H1 (cell line): Measurements from ENCODE around the gene CATSPERD. TPM values are rescaled to one million over a fixed set of nuclear protein-coding genes. Genes with fewer than 3 reads are reported as not detected.

Source experiments
- CTCF ChIA-PET: fragments of 300-600 bp; sonication (Branson Sonifier 250); formaldehyde crosslinking; loops from one replicate; lab custom pipeline; 2021; ENCODE audit not compliant: partially characterized antibody; lab: Charles Lee
- POLR2A ChIA-PET: fragments of 300-600 bp; sonication (Branson Sonifier 250); formaldehyde crosslinking; loops from one replicate; lab custom pipeline; 2021; ENCODE audit warnings: inconsistent platforms; ENCODE audit not compliant: partially characterized antibody; lab: Charles Lee
- DNase-seq, 2 experiments: peaks; one replicate each; pipeline versions ENCODE4 v3.0.0 to v3.0.0-alpha.2; 2010 to 2022; ENCODE audit warnings: low spot score in 2 of 2, low read depth in 1 of 2, mixed read lengths in 1 of 2
- FAIRE-seq: peaks from 2 replicates; lab custom pipeline; 2011; peaks lifted over from hg19 to GRCh38; lab: Jason Lieb, UNC
- H2AFZ ChIP-seq: 2 replicates; pipeline ENCODE4 v1.8.1; 2012; ENCODE audit warnings: low read length, inconsistent platforms
- H2AK5ac ChIP-seq: 2 replicates; pipeline ENCODE4 v1.6.1; 2013; ENCODE audit warnings: low read depth, low read length
- H2BK120ac ChIP-seq: replicated peaks from 2 replicates; pipeline ENCODE3; 2013; ENCODE audit warnings: low read depth, low read length, inconsistent platforms
- H2BK12ac ChIP-seq: 2 replicates; pipeline ENCODE4 v1.6.1; 2013; ENCODE audit warnings: low read depth, low read length
- H2BK15ac ChIP-seq: 2 replicates; pipeline ENCODE4 v1.6.1; 2013; ENCODE audit warnings: low read length
- H2BK20ac ChIP-seq: 2 replicates; pipeline ENCODE4 v1.6.1; 2013; ENCODE audit warnings: low read length
- H2BK5ac ChIP-seq: 2 replicates; pipeline ENCODE4 v1.6.1; 2013; ENCODE audit warnings: low read depth, low read length
- H3K14ac ChIP-seq: 2 replicates; pipeline ENCODE4 v1.6.1; 2013; ENCODE audit warnings: inconsistent platforms; ENCODE audit not compliant: insufficient read length
- H3K18ac ChIP-seq: 2 replicates; pipeline ENCODE4 v1.6.1; 2013; ENCODE audit warnings: low read length; ENCODE audit errors: extremely low read depth
- H3K23ac ChIP-seq: 2 replicates; pipeline ENCODE4 v1.6.1; 2013; ENCODE audit warnings: inconsistent platforms; ENCODE audit not compliant: insufficient read length
- H3K23me2 ChIP-seq: 2 replicates; pipeline ENCODE4 v1.6.1; 2013; ENCODE audit warnings: low read depth, low read length
- H3K27ac ChIP-seq: 2 replicates; pipeline ENCODE4 v1.6.1; 2011; ENCODE audit warnings: low read depth, low read length, inconsistent platforms
- H3K27me3 ChIP-seq, 4 experiments: replicated peaks in 1 of 4; 1 replicate in 1 of 4; 2 replicates in 3 of 4; pipeline versions ENCODE4 v1.6.1 to v1.8.1; 2011 to 2013; ENCODE audit warnings: low read length in 3 of 4, mild to moderate bottlenecking in 3 of 4, inconsistent platforms in 2 of 4, mixed read lengths in 2 of 4, moderate library complexity in 1 of 4; ENCODE audit not compliant: control insufficient read depth in 3 of 4, insufficient read depth in 3 of 4; ENCODE audit errors: extremely low read depth in 1 of 4
- H3K36me3 ChIP-seq, 4 experiments: 2 replicates each; pipeline versions ENCODE4 v1.6.1 to v1.8.1; 2011 to 2013; ENCODE audit warnings: mild to moderate bottlenecking in 4 of 4, low read length in 3 of 4, moderate library complexity in 2 of 4, control low read depth in 1 of 4, inconsistent platforms in 1 of 4; ENCODE audit not compliant: insufficient read depth in 4 of 4, control insufficient read depth in 2 of 4
- H3K4ac ChIP-seq: replicated peaks from 2 replicates; pipeline ENCODE3; 2013; ENCODE audit warnings: low read length, low read depth, mixed read lengths, inconsistent platforms; ENCODE audit not compliant: insufficient read length
- H3K4me1 ChIP-seq, 4 experiments: replicated peaks in 1 of 4; 1 replicate in 1 of 4; 2 replicates in 3 of 4; pipeline versions ENCODE4 v1.6.1 to v1.8.1; 2011 to 2013; ENCODE audit warnings: low read length in 3 of 4, inconsistent platforms in 2 of 4, mixed read lengths in 1 of 4; ENCODE audit not compliant: insufficient read depth in 4 of 4, control insufficient read depth in 3 of 4
- H3K4me2 ChIP-seq, 2 experiments: 2 replicates each; pipeline versions ENCODE4 v1.6.1 to v1.8.1; 2011 to 2013; ENCODE audit warnings: low read depth in 2 of 2, low read length in 2 of 2, control low read depth in 1 of 2, inconsistent platforms in 1 of 2, mild to moderate bottlenecking in 1 of 2; ENCODE audit not compliant: insufficient read depth in 1 of 2
- H3K4me3 ChIP-seq, 4 experiments: fragments of 200-600, 300-600 bp in 1 of 4; sonication (generic), shearing (Covaris generic), sonication (Bioruptor Twin) in 1 of 4; 2 replicates each; pipeline versions ENCODE4 v1.5.1 to v1.8.1; 2011 to 2016; ENCODE audit warnings: low read length in 4 of 4, low read depth in 3 of 4, control low read depth in 2 of 4, inconsistent platforms in 2 of 4, mild to moderate bottlenecking in 2 of 4, mixed read lengths in 1 of 4, moderate library complexity in 1 of 4; ENCODE audit not compliant: insufficient read depth in 2 of 4; ENCODE audit errors: extremely low read depth in 1 of 4
- H3K56ac ChIP-seq: replicated peaks from 2 replicates; pipeline ENCODE3; 2013; ENCODE audit warnings: low read depth, mild to moderate bottlenecking, mixed read lengths, low read length, inconsistent platforms; ENCODE audit not compliant: insufficient read length
- H3K79me1 ChIP-seq: 2 replicates; pipeline ENCODE4 v1.6.1; 2013; ENCODE audit warnings: low read depth, low read length, control low read depth
- H3K79me2 ChIP-seq, 2 experiments: 2 replicates each; pipeline versions ENCODE4 v1.6.1 to v1.8.1; 2012 to 2013; ENCODE audit warnings: low read length in 2 of 2, mild to moderate bottlenecking in 2 of 2, inconsistent platforms in 1 of 2; ENCODE audit not compliant: insufficient read depth in 2 of 2, control insufficient read depth in 1 of 2
- H3K9ac ChIP-seq, 4 experiments: replicated peaks in 1 of 4; 1 replicate in 1 of 4; 2 replicates in 3 of 4; pipeline versions ENCODE4 v1.6.1 to v1.8.1; 2011 to 2013; ENCODE audit warnings: low read depth in 3 of 4, low read length in 3 of 4, control low read depth in 2 of 4, mild to moderate bottlenecking in 2 of 4, moderate library complexity in 2 of 4, inconsistent platforms in 1 of 4; ENCODE audit errors: extremely low read depth in 1 of 4
- H3K9me3 ChIP-seq, 2 experiments: 2 replicates each; pipeline versions ENCODE4 v1.6.1 to v1.8.1; 2012 to 2013; ENCODE audit warnings: mild to moderate bottlenecking in 2 of 2, moderate library complexity in 2 of 2, control low read depth in 1 of 2, inconsistent platforms in 1 of 2, low read depth in 1 of 2, low read length in 1 of 2, mixed read lengths in 1 of 2; ENCODE audit not compliant: insufficient read depth in 2 of 2
- H4K20me1 ChIP-seq, 2 experiments: replicated peaks in 1 of 2; 2 replicates each; pipeline versions ENCODE3 to v1.8.1; 2011 to 2013; ENCODE audit warnings: inconsistent platforms in 2 of 2, low read length in 2 of 2, mild to moderate bottlenecking in 1 of 2; ENCODE audit not compliant: insufficient read depth in 2 of 2, control insufficient read depth in 1 of 2
- H4K5ac ChIP-seq: 2 replicates; pipeline ENCODE4 v1.6.1; 2013; ENCODE audit warnings: low read length, low read depth, mixed read lengths, inconsistent platforms; ENCODE audit not compliant: insufficient read length
- H4K8ac ChIP-seq: 2 replicates; pipeline ENCODE4 v1.8.0; 2013; ENCODE audit warnings: mild to moderate bottlenecking, moderate library complexity, low read length, inconsistent platforms; ENCODE audit not compliant: insufficient read depth; ENCODE audit errors: extremely low read depth
- H4K91ac ChIP-seq: replicated peaks from 2 replicates; pipeline ENCODE3; 2013; ENCODE audit warnings: low read length, mixed read lengths, inconsistent platforms; ENCODE audit not compliant: insufficient read length
- BRCA1 ChIP-seq: IDR thresholded peaks from 2 replicates; pipeline ENCODE4 v1.6.1; 2012; ENCODE audit warnings: low read depth, low read length, improper control_type of control experiment
- CBX5 ChIP-seq: fragments of 300-800, 300-1000 bp; sonication (generic); IDR thresholded peaks from 2 replicates; pipeline ENCODE4 v1.7.1; 2016; ENCODE audit warnings: antibody characterized with exemption, low read length, low read depth
- CHD1 ChIP-seq: IDR thresholded peaks from 2 replicates; pipeline ENCODE4 v1.6.1; 2012; ENCODE audit warnings: low read depth, low read length, improper control_type of control experiment
- CTBP2 ChIP-seq: IDR thresholded peaks from 2 replicates; pipeline ENCODE4 v1.7.0; 2011; ENCODE audit warnings: borderline replicate concordance, mild to moderate bottlenecking, moderate library complexity, mixed read lengths, low read length; ENCODE audit not compliant: insufficient read depth, insufficient read length
- FOSL1 ChIP-seq: IDR thresholded peaks from 2 replicates; pipeline ENCODE4 v1.6.1; 2011; ENCODE audit warnings: mild to moderate bottlenecking, low read depth, low read length, moderate library complexity; ENCODE audit not compliant: insufficient read depth
- JUND ChIP-seq: IDR thresholded peaks from 2 replicates; pipeline ENCODE4 v1.6.1; 2011; ENCODE audit warnings: mild to moderate bottlenecking, improper control_type of control experiment, low read length
- PHF8 ChIP-seq: fragments of 200-600 bp; sonication (generic); conservative IDR thresholded peaks from 2 replicates; pipeline ENCODE4 v1.7.1; 2012; ENCODE audit warnings: low read depth, mild to moderate bottlenecking, inconsistent platforms, low read length, moderate library complexity
- POU5F1 ChIP-seq: IDR thresholded peaks from 2 replicates; pipeline ENCODE4 v1.6.1; 2011; ENCODE audit warnings: low read depth, mild to moderate bottlenecking, low read length, moderate library complexity
- RFX5 ChIP-seq: IDR thresholded peaks from 2 replicates; pipeline ENCODE4 v1.6.1; 2011; ENCODE audit warnings: low read depth, low read length, improper control_type of control experiment, borderline replicate concordance
- RXRA ChIP-seq: IDR thresholded peaks from 2 replicates; pipeline ENCODE4 v1.6.1; 2011; ENCODE audit warnings: low read depth, mild to moderate bottlenecking, low read length, moderate library complexity; ENCODE audit not compliant: insufficient read depth
- USF2 ChIP-seq: IDR thresholded peaks from 2 replicates; pipeline ENCODE4 v1.6.1; 2011; ENCODE audit warnings: low read length, improper control_type of control experiment
- ZNF274 ChIP-seq: IDR thresholded peaks from 2 replicates; pipeline ENCODE4 v1.7.0; 2012; ENCODE audit warnings: low read length, borderline replicate concordance; ENCODE audit errors: extremely low read depth
- WGBS, 2 experiments: shearing (Covaris generic) in 1 of 2; methylation state at CpG; one replicate each; pipeline versions ENCODE4 v1.1.6 to v1.1.7; 2013 to 2015; ENCODE audit warnings: low lambda C conversion rate in 2 of 2, mixed read lengths in 2 of 2, inconsistent platforms in 1 of 2, low coverage in 1 of 2, missing lambda C conversion rate in 1 of 2; ENCODE audit not compliant: insufficient replicate concordance in 2 of 2, insufficient coverage in 1 of 2, insufficient read length in 1 of 2; ENCODE audit errors: extremely low coverage in 1 of 2, missing lambda C conversion rate in 1 of 2; 5-methylcytosine and 5-hydroxymethylcytosine counted together
- polyA plus RNA-seq, 7 experiments: library from polyadenylated mRNA; depleted of rRNA in 3 of 7; stranded (reverse) in 5 of 7; unstranded in 2 of 7; fragments of >200 nt in 5 of 7; fragments of 200-250 nt in 2 of 7; gene quantifications; 1 replicate in 5 of 7; 2 replicates in 1 of 7; 4 replicates in 1 of 7; pipeline versions ENCODE4 v1.2.1 to v1.2.3, GENCODE V29; 2011 to 2013; ENCODE audit warnings: missing spikeins in 2 of 7, mixed read lengths in 2 of 7
- total RNA-seq: library from RNA; stranded (reverse); fragmentation: NEBNext Ultra II Directional; extraction: Animal tissue kit (Norgen Biotek cat#: 25700); gene quantifications from 2 replicates; pipeline ENCODE4 v1.2.1, GENCODE V29; 2021

The CATSPERD gene
- total and polyA plus RNA-seq, 2 of the 8 experiments (the other 6 are each of a cell fraction or from before 2014, with no cell fraction given) = 0.12 TPM; not detected in 1

DNA sequence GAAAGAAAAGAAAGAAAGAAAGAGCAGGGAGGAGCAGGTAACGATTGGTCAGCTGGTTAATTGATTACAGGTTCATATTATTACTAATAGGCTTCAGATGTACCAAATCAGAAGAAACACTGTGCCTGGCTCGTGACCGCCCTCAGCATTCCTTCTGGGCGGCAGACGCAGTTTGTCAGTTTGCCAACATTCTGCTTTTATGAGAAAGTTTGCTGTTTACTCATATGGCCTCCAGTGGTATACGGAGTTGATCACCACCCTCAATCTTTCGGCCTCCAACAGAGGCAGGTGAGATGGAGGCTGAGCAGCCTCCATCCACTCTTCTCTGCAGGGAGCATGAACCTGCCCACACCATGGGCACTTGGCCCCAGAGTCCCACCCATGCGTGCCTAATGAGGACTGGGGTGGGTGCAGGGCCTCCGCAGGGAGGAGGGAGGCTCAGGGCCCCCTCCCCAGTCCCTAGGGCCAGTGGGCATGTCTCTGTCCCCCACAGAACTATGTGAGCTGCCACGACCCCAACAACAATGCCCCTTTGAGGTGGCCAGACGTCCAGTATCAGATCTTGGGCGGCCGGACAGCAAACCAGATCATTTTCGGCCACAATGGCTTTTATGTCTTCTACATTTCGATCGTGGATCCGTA, 55.4 kb downstream of the CATSPERD start:
- POLR2A ChIA-PET = interaction anchor here (1.0 to 3.0 kb wide), 3 partner anchors 9 to 57 kb away, joined by 5 to 19 read pairs (median 8); partner anchors contain the start of genes CATSPERD, LONP1 and PRR22
- Histone ChIP-seq H2BK120ac (no peak overlapping the region), H4K5ac (no peak overlapping the region), H2AK5ac (no peak overlapping the region), H3K27ac (no peak overlapping the region), H4K91ac (no peak overlapping the region), H3K9me3 (no peaks in the 10 kb centered on the region; a peak in 1 of 4 replicates), H2AFZ (no peak overlapping the region), H3K36me3 (no peaks in the 10 kb centered on the region), H3K4me1 (no peaks in the 10 kb centered on the region), H3K18ac (no peak overlapping the region), H3K4ac (no peak overlapping the region), H2BK12ac (no peak overlapping the region; the same call in 1 of the 2 replicates), H3K27me3 (no peaks in the 10 kb centered on the region; a peak in 2 of 7 replicates), H2BK20ac (no peak overlapping the region), H4K8ac (no peak overlapping the region), H2BK5ac (no peak overlapping the region), H3K23me2 (no peaks in the 10 kb centered on the region), H3K14ac (no peak overlapping the region), H2BK15ac (no peak overlapping the region), H3K4me3 (no peak overlapping the region), H3K79me2 (no peaks in the 10 kb centered on the region), H3K79me1 (no peaks in the 10 kb centered on the region), H3K56ac (no peak overlapping the region), H3K23ac (no peak overlapping the region), H3K4me2 (no peak overlapping the region), H4K20me1 (peaks cover 0 to 1% of the 10 kb centered on the region in 2 experiments), H3K9ac (no peak overlapping the region)
- CTCF ChIA-PET = interaction anchor here (4.7 kb wide), 1 partner anchor 28 kb away, joined by 19 read pairs; the partner anchor contains the start of gene NRTN
- DNase-seq = no peak
- no peak for FAIRE-seq
- WGBS, 2 experiments = 90% methylated on average over 16 of the region's 17 CpGs; no CpG with 5 or more reads in 1 of the 2 experiments
- TF ChIP-seq RFX5 (no peak), CTBP2 (no peak), ZNF274 (no peak), RXRA (no peak), USF2 (no peak), BRCA1 (no peak), POU5F1 (no peak), JUND (no peak), FOSL1 (no peak), CBX5 (no peak), CHD1 (no peak), PHF8 (no peak)
